A549 (cell line): Measurements from ENCODE around the gene ZNF521. TPM values are rescaled to one million over a fixed set of nuclear protein-coding genes. Genes with fewer than 3 reads are reported as not detected.

Experiments
- ATAC-seq, 2 experiments: fragments of 200-7000 bp in 1 of 2; fragments of >200 bp in 1 of 2; cut with Nextera tagmentation in 1 of 2; cut with Tn5 transposase in 1 of 2; 3 replicates each; pipeline versions ENCODE4 v1.8.0 to v1.9.1; 2018 to 2020; ENCODE audit warnings: mild to moderate bottlenecking in 1 of 2, moderate library complexity in 1 of 2
- CTCF ChIA-PET: fragments of 300-600 bp; sonication (Branson Sonifier 250); formaldehyde crosslinking; extraction: SDS; loops from one replicate; lab custom pipeline; 2021; ENCODE audit warnings: antibody characterized with exemption, inconsistent platforms; lab: Yijun Ruan, JAX
- POLR2A ChIA-PET: fragments of 350-600 bp; formaldehyde crosslinking; extraction: SDS; loops from one replicate; lab custom pipeline; 2021; ENCODE audit warnings: antibody characterized with exemption, inconsistent platforms; lab: Yijun Ruan, JAX
- DNase-seq, 2 experiments: peaks; one replicate each; pipeline versions ENCODE4 v3.0.0 to v3.0.0-alpha.2; 2011 to 2016; ENCODE audit warnings: low read depth in 1 of 2, low spot score in 1 of 2
- FAIRE-seq: peaks from 2 replicates; lab custom pipeline; 2011; peaks lifted over from hg19 to GRCh38; lab: Jason Lieb, UNC
- H3K27ac ChIP-seq, 2 experiments: fragments of >200 bp; sonication (Bioruptor Twin); formaldehyde crosslinking; 3 replicates each; pipeline ENCODE4 v1.5.1; 2016 to 2017
- H3K4me1 ChIP-seq: fragments of >200 bp; sonication (Bioruptor Twin); formaldehyde crosslinking; 3 replicates; pipeline ENCODE4 v1.6.1; 2016
- H3K4me2 ChIP-seq: fragments of >200 bp; sonication (Bioruptor Twin); formaldehyde crosslinking; 3 replicates; pipeline ENCODE4 v1.6.1; 2016
- H3K4me3 ChIP-seq: fragments of >200 bp; sonication (Bioruptor Twin); formaldehyde crosslinking; 3 replicates; pipeline ENCODE4 v1.5.1; 2016
- H3K9me3 ChIP-seq: fragments of >200 bp; sonication (Bioruptor Twin); formaldehyde crosslinking; 3 replicates; pipeline ENCODE4 v1.6.1; 2016
- ATOH8 ChIP-seq: fragments of 250-450 bp; sonication (Bioruptor Pico); IDR thresholded peaks from 2 replicates; pipeline ENCODE4 v1.5.0; 2020; ENCODE audit warnings: low read depth, mild to moderate bottlenecking, moderate library complexity
- CHD4 ChIP-seq: fragments of 200-600 bp; sonication (generic); IDR thresholded peaks from 2 replicates; pipeline ENCODE4 v1.6.1; 2016; ENCODE audit warnings: antibody characterized with exemption, mild to moderate bottlenecking, borderline replicate concordance
- EHMT2 ChIP-seq: fragments of 200-600 bp; sonication (generic); IDR thresholded peaks from 2 replicates; pipeline ENCODE4 v1.6.1; 2016; ENCODE audit warnings: antibody characterized with exemption, low read depth, mild to moderate bottlenecking, moderate library complexity
- FOSB ChIP-seq: fragments of 250-450 bp; sonication (Bioruptor Pico); IDR thresholded peaks from 2 replicates; pipeline ENCODE4 v1.5.0; 2020; ENCODE audit warnings: mild to moderate bottlenecking, moderate library complexity
- FOSL2 ChIP-seq, 2 experiments: fragments of 450-650 bp in 1 of 2; fragments of >200 bp in 1 of 2; sonication (Bioruptor Twin) in 1 of 2; formaldehyde crosslinking; IDR thresholded peaks; 2 replicates each; pipeline versions ENCODE4 v1.5.0 to v1.6.1; 2016 to 2020; ENCODE audit warnings: mild to moderate bottlenecking in 1 of 2, moderate library complexity in 1 of 2
- HEYL ChIP-seq: fragments of 250-450 bp; sonication (Bioruptor Pico); IDR thresholded peaks from 2 replicates; pipeline ENCODE4 v1.8.0; 2021; ENCODE audit warnings: mild to moderate bottlenecking, moderate library complexity
- HOXB13 ChIP-seq: fragments of 250-450 bp; sonication (Bioruptor Pico); IDR thresholded peaks from 2 replicates; pipeline ENCODE4 v1.5.0; 2020; ENCODE audit warnings: low read depth, mild to moderate bottlenecking, moderate library complexity
- HOXB5 ChIP-seq: fragments of 250-450 bp; sonication (Bioruptor Pico); IDR thresholded peaks from 2 replicates; pipeline ENCODE4 v1.5.0; 2020; ENCODE audit warnings: mild to moderate bottlenecking, moderate library complexity
- NPAS2 ChIP-seq: fragments of 250-450 bp; sonication (Bioruptor Pico); IDR thresholded peaks from 2 replicates; pipeline ENCODE4 v1.8.0; 2022; ENCODE audit warnings: mild to moderate bottlenecking, moderate library complexity, borderline replicate concordance
- NR3C1 ChIP-seq: fragments of >200 bp; sonication (Bioruptor Twin); formaldehyde crosslinking; IDR thresholded peaks from 3 replicates; pipeline ENCODE4 v1.6.1; 2017
- RAD21 ChIP-seq, 2 experiments: fragments of >200 bp in 1 of 2; sonication (Bioruptor Twin) in 1 of 2; formaldehyde crosslinking in 1 of 2; IDR thresholded peaks in 1 of 2; conservative IDR thresholded peaks in 1 of 2; 2 replicates in 1 of 2; 3 replicates in 1 of 2; pipeline ENCODE4 v1.6.1; 2012 to 2018; ENCODE audit warnings: inconsistent platforms in 1 of 2
- REST ChIP-seq: fragments of 200-600 bp; sonication (generic); IDR thresholded peaks from 2 replicates; pipeline ENCODE4 v1.6.1; 2016; ENCODE audit warnings: antibody characterized with exemption, mild to moderate bottlenecking, moderate library complexity
- RFX5 ChIP-seq: fragments of 450-650 bp; IDR thresholded peaks from 2 replicates; pipeline ENCODE4 v1.7.1; 2014; ENCODE audit warnings: antibody characterized with exemption, mild to moderate bottlenecking, moderate library complexity
- RNF2 ChIP-seq: fragments of 200-600 bp; sonication (generic); IDR thresholded peaks from 2 replicates; pipeline ENCODE4 v1.6.1; 2016; ENCODE audit warnings: low read depth, mild to moderate bottlenecking, antibody characterized with exemption, moderate library complexity, borderline replicate concordance
- TFCP2L1 ChIP-seq: fragments of 250-450 bp; sonication (Bioruptor Pico); IDR thresholded peaks from 2 replicates; pipeline ENCODE4 v1.5.0; 2021; ENCODE audit warnings: mild to moderate bottlenecking
- TP53 ChIP-seq: fragments of 250-450 bp; sonication (Bioruptor Pico); IDR thresholded peaks from 2 replicates; pipeline ENCODE4 v1.5.0; 2021; ENCODE audit warnings: mild to moderate bottlenecking, moderate library complexity
- USF2 ChIP-seq: fragments of 450-650 bp; IDR thresholded peaks from 2 replicates; pipeline ENCODE4 v1.6.1; 2014; ENCODE audit warnings: antibody characterized with exemption
- WGBS: methylation state at CpG from one replicate; pipeline ENCODE4 v1.1.6; 2017; ENCODE audit errors: missing lambda C conversion rate; 5-methylcytosine and 5-hydroxymethylcytosine counted together
- polyA plus RNA-seq, 4 experiments: library from polyadenylated mRNA; depleted of rRNA in 3 of 4; stranded (reverse); fragments of >200 nt; fragmentation: RNase III in 1 of 4; extraction: RNeasy Plus Mini Kit Qiagen cat#74134 plus additional on column Dnase treatment in 1 of 4; gene quantifications; 2 replicates in 3 of 4; 3 replicates in 1 of 4; pipeline ENCODE4 v1.2.3, GENCODE V29; 2011 to 2017
- TF ChIP-seq, protein P1 (sequence below): IDR thresholded peaks from 2 replicates; pipeline ENCODE4 v1.6.1; 2012

The ZNF521 gene
- polyA plus RNA-seq, 2 of the 4 experiments (the other 2 are of a cell fraction), result not detected

DNA sequence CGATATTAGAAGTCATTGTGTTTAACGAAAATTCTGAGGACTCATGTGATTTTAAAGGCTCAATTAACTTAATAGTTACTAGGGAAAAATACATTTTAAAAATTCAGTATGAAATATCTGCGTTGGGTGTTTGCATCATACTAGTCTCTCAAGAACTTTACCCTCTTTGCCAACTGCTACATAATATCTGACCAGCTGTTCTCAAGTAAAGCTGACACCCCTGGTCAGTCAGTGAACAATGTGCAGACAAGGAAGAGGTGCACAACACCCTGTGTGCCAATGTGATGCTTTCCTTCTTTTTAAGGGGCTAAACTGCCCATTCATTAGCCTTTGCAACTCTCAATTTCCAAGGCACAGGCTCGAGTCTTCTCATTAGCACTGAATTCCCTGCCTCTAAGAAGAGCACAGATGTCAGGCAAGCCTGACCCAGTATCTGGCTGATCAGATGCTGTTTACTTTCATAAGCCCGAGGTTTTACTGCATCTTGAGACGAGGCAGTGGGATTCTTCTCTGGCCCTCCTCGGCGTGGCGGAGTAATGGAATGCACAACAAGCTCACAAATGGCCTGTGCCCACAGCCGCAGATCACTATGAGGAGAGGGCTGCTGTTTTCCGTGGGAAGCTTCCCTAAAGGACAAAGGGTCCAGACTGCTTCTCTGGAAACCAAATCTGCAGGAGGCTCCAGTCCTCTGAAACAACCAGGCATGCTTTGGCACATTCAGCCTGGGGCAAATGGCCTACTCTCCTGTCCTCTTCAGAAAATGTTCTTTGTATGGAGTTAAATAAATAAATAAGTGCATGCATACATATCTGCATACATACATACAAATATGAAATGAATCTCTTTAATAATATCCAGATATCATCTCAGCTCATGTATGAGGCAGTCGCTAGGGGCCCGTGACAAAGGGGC is 240.3 kb downstream of the ZNF521 start:
- DNase-seq, result no peak
- CTCF ChIA-PET, result no interaction called here
- Histone ChIP-seq H3K4me1 (no peaks in the 10 kb centered on the region), H3K27ac (no peak overlapping the region), H3K4me3 (no peak overlapping the region), H3K4me2 (no peak overlapping the region)
- FAIRE-seq, result no peak
- no peak for TF ChIP-seq HOXB5 (CRISPR knock-in tag)
- no peak for TF ChIP-seq TFCP2L1 (CRISPR knock-in tag)
- TF ChIP-seq, all 56 proteins: peak for 0
- no peak for ATAC-seq
- 11% methylated on average over 6 of the region's 13 CpGs for WGBS
- POLR2A ChIA-PET, result no interaction called here
- H3K9me3 ChIP-seq, result no peaks in the 10 kb centered on the region

GRCh38 chr18:25109484-25109883 is 242.5 kb downstream of the ZNF521 start:
- Histone ChIP-seq H3K4me3 (no peak overlapping the region), H3K4me2 (no peak overlapping the region), H3K27ac (no peak overlapping the region), H3K9me3 (no peaks in the 10 kb centered on the region), H3K4me1 (no peaks in the 10 kb centered on the region)
- no peak for DNase-seq
- ChIA-PET POLR2A (no interaction called here), CTCF (no interaction called here)
- ATAC-seq, result no peak
- FAIRE-seq, result no peak
- TF ChIP-seq CHD4 (no peak), ATOH8 (CRISPR knock-in tag) (no peak)
- 4% methylated on average over 3 of the region's 3 CpGs for WGBS

- H3K4me3 ChIP-seq, result no peak overlapping the region
- H3K9me3 ChIP-seq, result no peaks in the 10 kb centered on the region
- 17% methylated on average over 4 of the region's 4 CpGs for WGBS
- H3K4me1 ChIP-seq, result no peaks in the 10 kb centered on the region
- no peak overlapping the region for H3K27ac ChIP-seq
- DNase-seq (no peak), ATAC-seq (no peak), FAIRE-seq (no peak)
- CTCF ChIA-PET, result no interaction called here
- TF ChIP-seq TP53 (CRISPR knock-in tag) (no peak), RNF2 (no peak), EHMT2 (no peak), HOXB13 (no peak), REST (no peak), RAD21 (conservative IDR thresholded peaks at IDR 0.05 in 1 of 2, IDR thresholded peaks at IDR 0.05 in 1 of 2) (no peak), NPAS2 (CRISPR knock-in tag) (no peak), FOSL2 (IDR thresholded peaks at IDR 0.05) (no peak), FOSL2 (CRISPR knock-in tag; IDR thresholded peaks at IDR 0.05) (no peak), USF2 (no peak), HOXB5 (CRISPR knock-in tag) (no peak), HEYL (CRISPR knock-in tag) (no peak), RFX5 (no peak), FOSB (no peak), NR3C1 (no peak)
- TF ChIP-seq, protein P1, sequence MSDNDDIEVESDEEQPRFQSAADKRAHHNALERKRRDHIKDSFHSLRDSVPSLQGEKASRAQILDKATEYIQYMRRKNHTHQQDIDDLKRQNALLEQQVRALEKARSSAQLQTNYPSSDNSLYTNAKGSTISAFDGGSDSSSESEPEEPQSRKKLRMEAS, result no peak
- POLR2A ChIA-PET, result no interaction called here
- H3K4me2 ChIP-seq, result no peak overlapping the region
Measured at GRCh38 chr18:25103468-25104155, 248.4 kb downstream of the ZNF521 start.
